A549 (cell line): Measurements from ENCODE around the gene CDH5. TPM values are rescaled to one million over a fixed set of nuclear protein-coding genes. Genes with fewer than 3 reads are reported as not detected.
A peak's percentile ranks its signal among the peaks of the same experiment; 100 is the strongest.

ENCODE experiments used
- ATAC-seq, 2 experiments: fragments of 200-7000 bp in 1 of 2; fragments of >200 bp in 1 of 2; cut with Nextera tagmentation in 1 of 2; cut with Tn5 transposase in 1 of 2; 3 replicates each; pipeline versions ENCODE4 v1.8.0 to v1.9.1; 2018 to 2020; ENCODE audit warnings: mild to moderate bottlenecking in 1 of 2, moderate library complexity in 1 of 2
- CTCF ChIA-PET: fragments of 300-600 bp; sonication (Branson Sonifier 250); formaldehyde crosslinking; extraction: SDS; loops from one replicate; lab custom pipeline; 2021; ENCODE audit warnings: antibody characterized with exemption, inconsistent platforms; lab: Yijun Ruan, JAX
- POLR2A ChIA-PET: fragments of 350-600 bp; formaldehyde crosslinking; extraction: SDS; loops from one replicate; lab custom pipeline; 2021; ENCODE audit warnings: antibody characterized with exemption, inconsistent platforms; lab: Yijun Ruan, JAX
- DNase-seq, 2 experiments: peaks; one replicate each; pipeline versions ENCODE4 v3.0.0 to v3.0.0-alpha.2; 2011 to 2016; ENCODE audit warnings: low read depth in 1 of 2, low spot score in 1 of 2
- FAIRE-seq: peaks from 2 replicates; lab custom pipeline; 2011; peaks lifted over from hg19 to GRCh38; lab: Jason Lieb, UNC
- H3K27ac ChIP-seq, 2 experiments: fragments of >200 bp; sonication (Bioruptor Twin); formaldehyde crosslinking; 3 replicates each; pipeline ENCODE4 v1.5.1; 2016 to 2017
- H3K4me1 ChIP-seq: fragments of >200 bp; sonication (Bioruptor Twin); formaldehyde crosslinking; 3 replicates; pipeline ENCODE4 v1.6.1; 2016
- H3K4me2 ChIP-seq: fragments of >200 bp; sonication (Bioruptor Twin); formaldehyde crosslinking; 3 replicates; pipeline ENCODE4 v1.6.1; 2016
- H3K4me3 ChIP-seq: fragments of >200 bp; sonication (Bioruptor Twin); formaldehyde crosslinking; 3 replicates; pipeline ENCODE4 v1.5.1; 2016
- H3K9me3 ChIP-seq: fragments of >200 bp; sonication (Bioruptor Twin); formaldehyde crosslinking; 3 replicates; pipeline ENCODE4 v1.6.1; 2016
- ATOH8 ChIP-seq: fragments of 250-450 bp; sonication (Bioruptor Pico); IDR thresholded peaks from 2 replicates; pipeline ENCODE4 v1.5.0; 2020; ENCODE audit warnings: low read depth, mild to moderate bottlenecking, moderate library complexity
- CBX8 ChIP-seq: fragments of 200-600 bp; sonication (generic); IDR thresholded peaks from 2 replicates; pipeline ENCODE4 v1.6.1; 2016
- CHD4 ChIP-seq: fragments of 200-600 bp; sonication (generic); IDR thresholded peaks from 2 replicates; pipeline ENCODE4 v1.6.1; 2016; ENCODE audit warnings: antibody characterized with exemption, mild to moderate bottlenecking, borderline replicate concordance
- CTCF ChIP-seq: fragments of >200 bp; sonication (Bioruptor Twin); formaldehyde crosslinking; IDR thresholded peaks from 3 replicates; pipeline ENCODE4 v1.5.1; 2016
- E2F6 ChIP-seq: IDR thresholded peaks from 2 replicates; pipeline ENCODE4 v1.6.1; 2012; ENCODE audit warnings: low read depth, borderline replicate concordance
- HDAC2 ChIP-seq: fragments of 200-600 bp; sonication (generic); IDR thresholded peaks from 2 replicates; pipeline ENCODE4 v1.6.1; 2016
- HMGXB4 ChIP-seq: fragments of 250-450 bp; sonication (Bioruptor Pico); IDR thresholded peaks from 2 replicates; pipeline ENCODE4 v1.5.0; 2021; ENCODE audit warnings: mild to moderate bottlenecking, moderate library complexity, borderline replicate concordance
- HOXB13 ChIP-seq: fragments of 250-450 bp; sonication (Bioruptor Pico); IDR thresholded peaks from 2 replicates; pipeline ENCODE4 v1.5.0; 2020; ENCODE audit warnings: low read depth, mild to moderate bottlenecking, moderate library complexity
- JUN ChIP-seq, 2 experiments: fragments of >200 bp; sonication (Bioruptor Twin); formaldehyde crosslinking; IDR thresholded peaks; 2 replicates in 1 of 2; 3 replicates in 1 of 2; pipeline ENCODE4 v1.6.1; 2016 to 2017
- JUNB ChIP-seq: fragments of >200 bp; sonication (Bioruptor Twin); formaldehyde crosslinking; IDR thresholded peaks from 2 replicates; pipeline ENCODE4 v1.6.1; 2016
- KDM1A ChIP-seq: fragments of 200-600 bp; sonication (generic); IDR thresholded peaks from 2 replicates; pipeline ENCODE4 v1.6.1; 2016; ENCODE audit warnings: low read depth, mild to moderate bottlenecking
- MAFK ChIP-seq: fragments of 450-650 bp; IDR thresholded peaks from 2 replicates; pipeline ENCODE4 v1.6.1; 2014; ENCODE audit not compliant: partially characterized antibody
- RAD21 ChIP-seq, 2 experiments: fragments of >200 bp in 1 of 2; sonication (Bioruptor Twin) in 1 of 2; formaldehyde crosslinking in 1 of 2; IDR thresholded peaks in 1 of 2; conservative IDR thresholded peaks in 1 of 2; 2 replicates in 1 of 2; 3 replicates in 1 of 2; pipeline ENCODE4 v1.6.1; 2012 to 2018; ENCODE audit warnings: inconsistent platforms in 1 of 2
- SMC3 ChIP-seq: fragments of >200 bp; sonication (Bioruptor Twin); formaldehyde crosslinking; IDR thresholded peaks from 3 replicates; pipeline ENCODE4 v1.6.1; 2018; ENCODE audit warnings: inconsistent platforms
- TFCP2L1 ChIP-seq: fragments of 250-450 bp; sonication (Bioruptor Pico); IDR thresholded peaks from 2 replicates; pipeline ENCODE4 v1.5.0; 2021; ENCODE audit warnings: mild to moderate bottlenecking
- TP53 ChIP-seq: fragments of 250-450 bp; sonication (Bioruptor Pico); IDR thresholded peaks from 2 replicates; pipeline ENCODE4 v1.5.0; 2021; ENCODE audit warnings: mild to moderate bottlenecking, moderate library complexity
- USF2 ChIP-seq: fragments of 450-650 bp; IDR thresholded peaks from 2 replicates; pipeline ENCODE4 v1.6.1; 2014; ENCODE audit warnings: antibody characterized with exemption
- ZNF302 ChIP-seq: fragments of 250-450 bp; sonication (Bioruptor Pico); IDR thresholded peaks from 2 replicates; pipeline ENCODE4 v1.9.0; 2021; ENCODE audit warnings: inconsistent platforms, mild to moderate bottlenecking, moderate library complexity
- WGBS: methylation state at CpG from one replicate; pipeline ENCODE4 v1.1.6; 2017; ENCODE audit errors: missing lambda C conversion rate; 5-methylcytosine and 5-hydroxymethylcytosine counted together
- polyA plus RNA-seq, 4 experiments: library from polyadenylated mRNA; depleted of rRNA in 3 of 4; stranded (reverse); fragments of >200 nt; fragmentation: RNase III in 1 of 4; extraction: RNeasy Plus Mini Kit Qiagen cat#74134 plus additional on column Dnase treatment in 1 of 4; gene quantifications; 2 replicates in 3 of 4; 3 replicates in 1 of 4; pipeline ENCODE4 v1.2.3, GENCODE V29; 2011 to 2017

The CDH5 gene
- polyA plus RNA-seq, 2 of the 4 experiments (the other 2 are of a cell fraction) = 0.01 TPM; not detected in 1

- H3K4me3 ChIP-seq = no peak overlapping the region
- ChIA-PET POLR2A (no interaction called here), CTCF (interaction anchor here (0.5 to 12.2 kb wide), 4 partner anchors 11 to 77 kb away, joined by 3 to 150 read pairs (median 4); no protein-coding TSS in a partner anchor)
- ATAC-seq (no peak), FAIRE-seq (no peak), DNase-seq (no peak)
- TF ChIP-seq JUN (IDR thresholded peaks at IDR 0.05) (no peak), MAFK (no peak), HDAC2 (no peak), TP53 (CRISPR knock-in tag) (no peak), CHD4 (no peak), KDM1A (no peak), HMGXB4 (CRISPR knock-in tag) (no peak), ZNF302 (CRISPR knock-in tag) (no peak), HOXB13 (CRISPR knock-in tag) (no peak), CBX8 (no peak), ATOH8 (CRISPR knock-in tag) (no peak), TFCP2L1 (CRISPR knock-in tag) (no peak)
- H3K4me2 ChIP-seq = no peak overlapping the region
- WGBS = 24% methylated on average over 9 of the region's 9 CpGs
- no peak overlapping the region for H3K27ac ChIP-seq
- H3K9me3 ChIP-seq = no peaks in the 10 kb centered on the region
- no peaks in the 10 kb centered on the region for H3K4me1 ChIP-seq
Measured at GRCh38 chr16:66337463-66338188, 28.9 kb upstream of the CDH5 start.

- ChIA-PET POLR2A (no interaction called here), CTCF (interaction anchor here (0.7 to 12.2 kb wide), 12 partner anchors 10 to 259 kb away, joined by 3 to 150 read pairs (median 6); no protein-coding TSS in a partner anchor)
- ATAC-seq = peak; percentile 51 to 87; a peak in 4 of 6 replicates
- peak; percentile 43 to 68 for DNase-seq
- no peak for FAIRE-seq
- no peak overlapping the region for H3K4me2 ChIP-seq
- no peaks in the 10 kb centered on the region for H3K4me1 ChIP-seq
- no peak overlapping the region for H3K4me3 ChIP-seq
- TF ChIP-seq JUNB (no peak), E2F6 (no peak), USF2 (no peak), RAD21 (conservative IDR thresholded peaks at IDR 0.05 in 1 of 2, IDR thresholded peaks at IDR 0.05 in 1 of 2) (peak in 1 of 2 experiments; percentile 41; a peak in 2 of 5 replicates), CTCF (peak; percentile 65), SMC3 (peak; percentile 24; the same call in 1 of the 3 replicates)
- WGBS = 29% methylated on average over 8 of the region's 9 CpGs
- H3K27ac ChIP-seq = no peak overlapping the region
- no peaks in the 10 kb centered on the region for H3K9me3 ChIP-seq
Measured at GRCh38 chr16:66342294-66342900, 24.1 kb upstream of the CDH5 start.
